HG02678 (cell line): ENCODE data around the gene MEGF9.
"Not testable (repeated sequence)": the region's sequence is repeated elsewhere in the genome, so short reads cannot be mapped to it uniquely, and the experiment has no call there.

Source experiments
- ATAC-seq: cut with Tn5 transposase; IDR thresholded peaks from one replicate; pipeline ENCODE4 v1.9.1; 2021; ENCODE audit warnings: mild to moderate bottlenecking, moderate library complexity; ENCODE audit not compliant: unreplicated experiment

MEGF9 gene

GRCh38 chr9:120714088-120714845 lies at the start of gene MEGF9:
Gene MEGF9, minus strand, starts transcription at chr9:120714470. Its CDS starts 112 bp downstream, at chr9:120714358.
- ATAC-seq = peak; percentile 95

- ATAC-seq = no peak
These were observed 46.7 kb upstream of the MEGF9 start for GRCh38 chr9:120761006-120761405.

GRCh38 chr9:120759755-120760400 lies 45.6 kb upstream of the MEGF9 start:
- ATAC-seq = no peak

- ATAC-seq = no peak
These were observed 44.3 kb upstream of the MEGF9 start for GRCh38 chr9:120758544-120758943.

DNA sequence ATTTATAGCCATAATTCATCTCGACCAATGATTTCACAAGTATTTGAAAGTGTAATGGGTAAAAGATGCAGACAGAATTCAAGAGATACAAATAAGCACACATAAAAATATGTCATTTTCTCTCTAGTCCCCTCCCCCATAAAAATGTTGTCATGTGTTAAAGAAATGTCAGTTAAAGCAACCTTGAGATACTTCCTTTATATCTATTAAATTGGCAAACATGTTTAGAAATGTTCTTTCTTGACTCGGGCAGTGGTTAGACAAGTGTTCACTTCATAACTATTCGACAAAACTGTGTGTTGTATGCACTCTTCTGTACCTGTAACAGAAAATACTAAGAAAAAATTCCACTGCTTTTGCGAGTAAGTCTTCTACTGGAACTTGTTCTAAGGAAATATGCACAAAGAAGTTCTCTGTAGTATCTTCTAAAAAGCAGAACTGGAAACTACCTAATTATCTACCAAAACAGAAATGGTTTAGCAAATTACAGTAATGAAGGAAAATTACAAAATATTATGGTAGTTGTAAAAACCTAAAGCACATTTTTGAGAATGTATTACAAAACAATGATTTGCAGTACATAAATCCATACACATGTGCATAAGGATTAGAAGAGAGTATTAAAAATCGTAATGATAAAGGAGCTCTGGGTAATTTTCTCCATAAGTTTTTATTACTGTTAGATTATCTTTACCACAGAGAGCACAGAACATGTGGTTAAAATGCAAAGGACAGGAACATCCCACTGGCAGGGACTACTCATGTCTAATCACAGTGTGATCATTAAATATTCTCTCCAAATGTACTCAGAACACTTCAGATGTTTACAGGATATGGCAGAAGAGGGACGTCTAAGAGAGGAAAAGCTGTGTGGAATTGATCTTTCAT lies 43.0 kb upstream of the MEGF9 start:
- ATAC-seq = no peak

DNA sequence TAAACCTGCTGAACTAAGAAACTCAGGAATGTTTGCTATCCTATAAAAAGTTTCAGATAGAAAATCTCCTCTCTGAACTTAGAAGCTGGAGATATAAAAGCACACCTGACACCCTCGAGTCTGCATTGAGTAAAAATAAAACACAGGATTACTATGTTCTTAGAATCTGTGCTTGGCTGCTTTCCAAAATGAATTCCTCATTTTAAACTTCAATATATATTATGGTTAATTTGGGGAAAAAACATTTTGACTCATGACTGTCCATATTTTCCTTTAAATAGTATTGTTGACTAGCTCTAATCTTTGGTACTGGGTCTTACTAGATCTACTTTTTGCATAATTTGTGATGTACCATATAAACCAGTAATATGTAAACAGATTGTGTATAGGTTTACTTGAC lies 42.3 kb upstream of the MEGF9 start:
- no peak for ATAC-seq

- ATAC-seq = peak; percentile 36
These were observed 41.7 kb upstream of the MEGF9 start for GRCh38 chr9:120755810-120756434.

- ATAC-seq = peak; percentile 91
These were observed 40.8 kb upstream of the MEGF9 start for GRCh38 chr9:120755044-120755443.

DNA sequence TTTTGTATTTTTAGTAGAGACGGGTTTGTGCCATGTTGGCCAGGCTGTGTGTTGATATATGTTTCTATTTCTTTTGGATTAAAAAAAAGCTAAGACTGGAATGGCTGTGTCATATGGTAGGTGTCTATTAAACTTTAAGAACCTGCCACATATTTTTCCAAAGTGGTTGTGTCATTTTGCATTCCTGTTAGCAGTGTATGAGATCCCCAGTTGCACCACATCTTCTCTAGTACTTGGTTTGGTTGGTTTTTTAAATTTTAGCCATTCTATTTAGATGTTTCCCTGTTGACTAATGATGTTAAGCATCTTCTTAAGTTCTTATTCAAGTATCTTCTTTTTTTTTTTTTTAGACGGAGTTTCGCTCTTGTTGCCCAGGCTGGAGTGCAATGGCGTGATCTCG lies 36.2 kb upstream of the MEGF9 start:
- ATAC-seq = no peak

- ATAC-seq = not testable (repeated sequence)
These were observed 32.1 kb upstream of the MEGF9 start for GRCh38 chr9:120746366-120746765.

DNA sequence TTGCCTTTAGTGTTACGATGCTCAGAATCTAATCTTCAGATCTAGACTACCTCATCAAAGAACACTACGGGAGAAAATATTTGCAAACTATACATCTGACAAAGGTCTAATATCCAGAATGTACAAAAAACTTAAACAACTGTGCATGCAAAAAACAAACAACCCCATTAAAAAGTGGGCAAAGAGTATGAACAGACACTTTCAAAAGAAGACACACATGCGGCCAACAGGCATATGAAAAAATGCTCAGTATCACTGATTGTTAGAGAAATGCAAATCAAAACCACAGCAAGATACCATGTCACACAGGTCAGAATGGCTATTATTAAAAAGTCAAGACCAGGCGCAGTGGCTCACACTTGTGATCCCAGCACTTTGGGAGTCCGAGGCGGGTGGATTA lies 31.0 kb upstream of the MEGF9 start:
- ATAC-seq = no peak

DNA sequence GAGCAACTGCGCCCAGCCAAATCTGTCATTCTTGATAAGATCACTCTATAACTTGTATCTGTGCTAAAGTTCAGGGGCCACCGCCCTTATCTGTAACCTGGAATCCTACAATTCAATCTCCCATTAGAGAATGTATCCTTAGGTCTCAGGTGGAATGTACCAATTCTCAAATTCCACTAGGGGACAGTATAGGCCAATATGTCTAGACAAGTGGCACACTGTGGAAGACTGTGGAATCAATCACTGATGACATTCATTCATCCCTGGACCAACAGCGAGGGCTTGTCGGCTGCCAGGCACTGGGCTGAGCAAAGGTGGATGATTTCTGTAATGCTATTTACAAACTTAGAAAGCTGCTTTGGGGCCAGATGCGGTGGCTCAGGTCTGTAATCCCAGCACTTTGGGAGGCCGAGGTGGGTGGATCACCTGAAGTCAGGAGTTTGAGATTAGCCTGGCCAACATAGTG lies 28.7 kb upstream of the MEGF9 start:
- peak; percentile 59 for ATAC-seq

DNA sequence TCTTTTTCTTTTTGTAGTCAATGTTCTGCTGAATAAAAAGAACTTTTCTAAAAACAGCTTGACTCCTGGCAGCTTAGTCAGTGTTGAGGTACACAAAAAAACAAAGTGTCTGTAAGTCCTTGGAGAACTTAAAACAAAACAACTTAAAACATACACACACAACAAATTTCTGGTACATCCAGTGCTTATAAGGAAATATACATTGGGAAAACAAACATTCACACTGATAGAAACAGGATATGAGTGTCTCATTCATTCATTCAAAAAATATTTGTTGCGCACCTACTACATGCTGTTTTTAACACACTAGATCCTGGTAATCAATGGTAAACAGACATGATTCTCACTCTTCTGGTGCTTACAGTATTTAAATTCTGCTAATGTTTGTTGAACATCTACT lies 27.4 kb upstream of the MEGF9 start:
- ATAC-seq = no peak

DNA sequence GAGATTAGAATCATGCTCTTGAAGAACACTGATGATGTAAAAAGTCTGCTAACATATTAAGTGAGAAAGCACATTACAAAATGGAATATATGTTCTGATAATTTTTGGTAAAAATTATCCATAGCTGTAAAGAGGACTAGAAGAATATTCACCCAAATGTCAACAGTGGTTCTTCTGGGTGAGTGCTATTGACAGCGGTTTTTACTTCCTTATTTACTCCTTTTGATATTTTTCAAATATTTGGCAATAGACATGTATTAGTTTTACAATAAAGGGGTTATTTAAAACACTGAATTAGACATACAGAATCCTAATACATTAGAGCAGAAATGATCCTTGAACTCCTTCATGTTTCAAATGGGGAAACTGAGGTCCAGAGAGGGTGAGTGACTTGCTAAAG lies 26.9 kb upstream of the MEGF9 start:
- no peak for ATAC-seq

GRCh38 chr9:120740132-120740531 lies 25.9 kb upstream of the MEGF9 start:
- no peak for ATAC-seq

DNA sequence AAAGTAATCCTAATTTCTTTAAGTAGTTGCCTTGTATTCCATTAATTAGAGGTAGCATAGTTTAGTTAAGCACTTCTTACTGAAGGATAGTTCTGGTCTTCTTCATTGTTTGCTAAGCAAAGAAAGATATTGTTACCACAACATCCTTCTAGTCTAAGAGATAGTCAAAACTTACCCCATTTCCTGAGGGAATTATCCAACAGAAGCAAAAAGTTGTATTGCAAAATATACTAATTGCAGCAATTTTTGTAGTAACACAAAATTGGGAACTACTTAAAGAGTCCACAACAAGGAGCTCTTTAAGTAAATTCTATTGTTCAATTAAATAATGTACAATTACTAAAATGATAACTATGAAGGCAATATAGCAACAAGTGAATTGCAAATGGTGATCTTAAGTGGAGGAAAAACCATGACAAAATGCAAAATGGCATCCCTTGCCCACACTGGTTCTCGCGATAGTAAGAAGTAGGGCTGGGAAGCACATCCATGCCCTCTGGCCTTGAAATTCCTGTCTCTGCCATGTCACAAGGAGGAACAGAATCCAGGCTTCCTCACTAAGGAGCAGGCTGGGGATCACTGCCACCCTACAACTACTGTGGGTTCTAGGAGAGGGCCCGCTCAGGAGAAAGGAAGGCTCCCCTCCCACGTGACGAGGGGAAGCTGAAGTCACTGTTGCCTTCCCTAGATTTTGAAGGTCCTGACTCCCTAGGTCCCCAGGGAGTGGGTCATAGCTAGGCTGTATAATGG lies 23.3 kb upstream of the MEGF9 start:
- ATAC-seq = no peak

DNA sequence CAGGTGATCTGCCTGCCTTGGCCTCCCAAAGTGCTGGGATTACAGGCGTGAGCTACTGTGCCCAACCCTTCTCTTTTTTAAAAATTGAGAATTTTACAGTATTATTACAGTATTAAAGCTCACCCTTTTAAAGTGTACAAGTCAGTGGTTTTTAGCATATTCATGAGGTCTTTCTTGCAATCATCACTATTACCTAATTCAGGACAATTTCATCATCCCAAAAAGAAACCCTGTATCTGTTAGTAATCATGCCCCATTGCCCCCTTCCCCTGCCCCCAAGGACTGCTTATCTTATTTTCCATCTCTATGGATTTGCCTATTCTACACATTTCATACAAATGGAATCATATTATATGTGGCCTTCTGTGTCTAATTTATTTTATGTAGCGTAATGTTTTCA lies 22.6 kb upstream of the MEGF9 start:
- ATAC-seq = no peak

GRCh38 chr9:120735415-120736126 lies 21.3 kb upstream of the MEGF9 start:
- ATAC-seq = no peak

DNA sequence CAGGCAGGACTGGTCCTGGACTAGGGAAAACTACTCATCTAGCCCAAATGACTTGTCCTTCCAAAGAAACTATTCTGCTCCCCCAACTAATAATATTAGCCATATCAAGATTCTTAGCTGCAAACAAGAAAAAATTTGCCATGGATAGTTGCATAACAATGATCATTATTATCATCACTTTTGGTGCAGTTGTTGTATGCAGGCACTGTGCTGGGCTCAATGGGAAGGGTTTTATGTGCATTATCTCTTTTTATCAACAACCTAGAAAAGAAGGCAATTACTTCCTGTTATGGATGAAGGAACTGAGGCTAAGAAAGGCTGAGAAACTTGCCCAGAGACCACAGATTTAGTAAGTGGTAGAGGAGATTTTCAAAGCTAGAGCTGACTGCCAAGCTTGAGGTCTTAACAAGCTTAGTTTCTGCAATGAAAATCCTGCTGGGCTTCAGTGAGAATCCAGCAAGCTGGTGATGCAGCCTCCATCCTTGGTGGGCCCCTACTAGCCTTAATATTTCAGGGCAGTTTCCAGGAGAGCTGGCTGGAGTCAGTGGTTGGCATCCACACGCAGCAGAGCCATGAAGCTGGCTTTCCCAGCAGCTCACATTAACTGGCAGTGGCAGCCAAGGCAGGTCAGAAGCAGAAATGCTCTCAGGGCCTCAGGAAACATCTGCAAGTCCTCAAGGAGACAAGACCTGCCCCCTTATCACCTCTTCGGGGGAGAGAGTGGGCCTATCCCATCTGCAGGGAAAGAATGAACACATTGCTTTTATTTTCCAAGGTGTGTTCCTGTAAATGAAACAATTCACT lies 20.5 kb upstream of the MEGF9 start:
- ATAC-seq = no peak
